ENCODE results near the gene KRTAP5-7. TPM values are rescaled to one million over a fixed set of nuclear protein-coding genes. Genes with fewer than 3 reads are reported as not detected.

KRTAP5-7 gene
- polyA plus RNA-seq, 1 of the 3 experiments (the other 2 are of a cell fraction): 0.07 TPM

GRCh38 chr11:71499546-71499945 is 27.5 kb upstream of the KRTAP5-7 start (continued):
- no peak for TF ChIP-seq USF1 (IDR thresholded peaks at IDR 0.05; ENCODE audit: borderline replicate concordance, low read depth)

- CTCF ChIA-PET: interaction anchor here (1.9 kb wide), 1 partner anchor 79 kb away, joined by 7 read pairs; no protein-coding TSS in a partner anchor
Observed at GRCh38 chr11:71500601-71501021, 26.5 kb upstream of the KRTAP5-7 start.

More at GRCh38 chr11:71500601-71501021, 26.5 kb upstream of the KRTAP5-7 start:
- Histone ChIP-seq H3K9ac (no peak overlapping the region), H3K4me1 (ENCODE audit: control insufficient read depth in 1 of 2, insufficient read depth in 2 of 2, low read depth in 1 of 2, low read length in 1 of 2) (peaks cover 0 to 44% of the 10 kb centered on the region in 2 experiments; a peak in 2 of 4 replicates), H3K79me2 (ENCODE audit: insufficient read depth) (no peaks in the 10 kb centered on the region), H3K27me3 (ENCODE audit: insufficient read depth) (no peaks in the 10 kb centered on the region), H3K27ac (ENCODE audit: low read depth in 2 of 2, low read length in 1 of 2) (peak overlapping the region in 1 of 2 experiments; percentile 69; a peak in 1 of 4 replicates), H4K20me1 (ENCODE audit: insufficient read depth) (no peaks in the 10 kb centered on the region), H3K36me3 (replicated peaks in 1 of 2; ENCODE audit: control insufficient read depth in 1 of 2, insufficient read depth in 2 of 2, low read length in 1 of 2) (peaks cover 15 to 51% of the 10 kb centered on the region in 2 experiments), H3K9me3 (no peaks in the 10 kb centered on the region), H3F3A (replicated peaks; ENCODE audit: insufficient read depth) (peaks cover 6% of the 10 kb centered on the region), H3K4me2 (no peak overlapping the region), H2AFZ (ENCODE audit: low read depth) (no peak overlapping the region), H3K4me3 (ENCODE audit: low read depth in 2 of 2, low read length in 1 of 2) (no peak overlapping the region), H3K9me2 (no peaks in the 10 kb centered on the region)
- POLR2A ChIA-PET: no interaction called here
- WGBS (ENCODE audit: low lambda C conversion rate): 39% methylated on average over 2 of the region's 6 CpGs
- no peak for TF ChIP-seq RCOR1 (IDR thresholded peaks at IDR 0.05; ENCODE audit: low read length)
- TF ChIP-seq IRF3 (IDR thresholded peaks at IDR 0.05; ENCODE audit: low read depth, low read length): no peak
- no peak for TF ChIP-seq PBX3 (IDR thresholded peaks at IDR 0.05)
- TF ChIP-seq GABPA (IDR thresholded peaks at IDR 0.05; ENCODE audit: low read depth): no peak
- no peak for TF ChIP-seq FOXJ3 (CRISPR knock-in tag; IDR thresholded peaks at IDR 0.05)
- TF ChIP-seq ELF1 (IDR thresholded peaks at IDR 0.05): no peak
- TF ChIP-seq RAD21 (IDR thresholded peaks at IDR 0.05; ENCODE audit: low read length): 0 out of 2 replicates have a peak, but pooled peaks have one; percentile 17
- peak in 1 of 2 experiments; percentile 33; a peak in 1 of 4 replicates for TF ChIP-seq EP300 (IDR thresholded peaks at IDR 0.05; ENCODE audit: borderline replicate concordance in 1 of 2, low read depth in 1 of 2, low read length in 1 of 2)
- TF ChIP-seq POLR2AphosphoS5 (IDR thresholded peaks at IDR 0.05; ENCODE audit: low read depth, low read length): no peak
- no peak for TF ChIP-seq CHD2 (IDR thresholded peaks at IDR 0.05; ENCODE audit: low read length, partially characterized antibody)
- no peak for TF ChIP-seq TCF12 (IDR thresholded peaks at IDR 0.05)
- TF ChIP-seq REST (IDR thresholded peaks at IDR 0.05; ENCODE audit: low read depth, low read length): no peak
- no peak; the same call in 1 of the 2 replicates for TF ChIP-seq GATA2 (CRISPR knock-in tag; IDR thresholded peaks at IDR 0.05)
- TF ChIP-seq SIN3A (IDR thresholded peaks at IDR 0.05; ENCODE audit: borderline replicate concordance, low read depth, low read length): no peak
- no peak for TF ChIP-seq FOSL2 (IDR thresholded peaks at IDR 0.05; ENCODE audit: borderline replicate concordance, low read depth)
- TF ChIP-seq NRF1 (IDR thresholded peaks at IDR 0.05; ENCODE audit: low read depth, low read length): no peak
- no peak for TF ChIP-seq USF2 (IDR thresholded peaks at IDR 0.05; ENCODE audit: borderline replicate concordance, low read depth, low read length)
- peak; percentile 77 for DNase-seq

Measured in SK-N-SH (cell line).